Fibroblast of skin of back (primary cell): ENCODE measurements around the gene INPP5B.

ENCODE experiments used
- DNase-seq: peaks from one replicate; pipeline ENCODE4 v3.0.0-alpha.2; 2013

INPP5B gene

DNA sequence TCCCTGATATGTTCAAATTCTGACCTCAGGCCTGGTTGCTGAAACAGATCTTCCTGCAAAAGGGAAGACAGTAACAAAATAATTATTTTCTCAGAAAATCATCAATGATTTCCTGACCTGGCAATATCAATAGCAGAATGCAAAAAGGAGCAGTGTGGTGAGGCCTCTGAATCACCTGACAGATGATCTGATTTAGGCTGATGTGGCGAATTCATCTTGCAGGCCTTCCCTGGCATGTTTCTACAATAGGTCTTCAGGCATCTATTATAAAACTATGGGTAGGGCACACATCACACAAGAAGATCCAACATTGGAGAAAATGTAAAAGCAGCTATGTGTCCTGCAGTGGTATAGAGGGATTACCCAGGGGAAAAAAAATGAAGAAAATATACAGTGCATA, 80.4 kb downstream of the INPP5B start:
- DNase-seq, result no peak

DNA sequence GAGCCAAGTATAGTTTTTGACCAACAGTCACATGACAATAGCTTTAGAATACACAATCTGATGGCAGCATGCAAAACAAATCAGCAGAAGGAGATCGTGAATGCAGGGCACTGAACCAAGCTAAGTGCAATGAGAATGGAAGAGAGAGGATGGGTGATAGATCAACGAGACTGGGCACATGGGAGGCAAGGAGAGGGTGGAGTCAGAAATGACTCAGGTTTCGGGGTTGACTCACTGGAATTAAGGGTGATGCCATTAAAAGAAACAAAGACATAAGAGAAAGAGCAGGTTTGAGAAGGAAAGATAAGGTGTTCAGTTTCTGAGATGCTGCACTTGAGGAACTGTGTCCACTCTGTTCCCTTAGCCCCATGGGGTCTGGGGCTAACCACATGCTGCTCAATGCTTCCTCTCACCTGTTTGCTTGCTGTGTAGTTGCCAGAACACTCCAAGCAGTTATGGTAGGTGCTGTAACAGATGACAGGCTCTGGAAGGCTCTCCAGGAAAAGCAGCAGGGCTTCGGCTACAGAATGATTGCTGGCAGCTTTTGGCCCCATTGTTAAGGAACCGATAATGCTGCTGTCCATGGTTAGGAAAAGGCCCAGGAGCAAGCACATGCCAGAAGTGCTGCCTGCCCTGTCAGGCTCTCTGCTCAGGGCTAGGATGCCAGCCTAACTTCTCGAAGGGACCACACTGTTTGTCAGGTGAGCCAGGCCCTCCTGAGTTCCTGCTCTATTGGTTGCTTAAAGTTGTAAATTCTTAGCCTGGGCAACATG, 81.3 kb downstream of the INPP5B start:
- DNase-seq, result peak; percentile 48

GRCh38 chr1:37862330-37862729, 84.5 kb downstream of the INPP5B start:
- no peak for DNase-seq

GRCh38 chr1:37861151-37861550, 85.7 kb downstream of the INPP5B start:
- DNase-seq, result no peak

- no peak for DNase-seq
Measured at GRCh38 chr1:37860346-37860666, 86.5 kb downstream of the INPP5B start.

GRCh38 chr1:37859507-37860345, 87.1 kb downstream of the INPP5B start, which contains the start of gene MTF1:
MTF1 (minus strand) TSS chr1:37859592; CDS start chr1:37857658, 1,934 bp downstream.
- peak; percentile 98 for DNase-seq

GRCh38 chr1:37858931-37859506, 87.8 kb downstream of the INPP5B start:
- peak; percentile 3 for DNase-seq

DNA sequence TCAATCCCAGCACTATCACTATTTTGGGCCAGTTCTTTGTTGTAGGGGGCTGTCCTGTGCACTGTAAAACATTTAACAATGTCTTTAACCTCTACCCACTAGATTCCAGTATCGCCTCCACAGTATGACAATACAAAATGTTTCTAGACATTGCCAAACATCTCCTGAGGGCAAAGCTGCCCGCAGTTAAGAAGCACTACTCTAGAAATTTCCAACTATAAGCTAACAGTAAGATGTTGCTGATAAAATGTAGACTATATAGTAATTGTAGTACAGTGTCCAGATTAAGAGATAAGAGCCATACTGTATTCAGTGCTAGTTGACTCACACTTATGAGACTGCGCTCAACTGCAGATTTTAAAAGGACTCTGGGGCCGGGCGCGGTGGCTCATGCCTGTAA, 92.4 kb downstream of the INPP5B start:
- no peak for DNase-seq

DNA sequence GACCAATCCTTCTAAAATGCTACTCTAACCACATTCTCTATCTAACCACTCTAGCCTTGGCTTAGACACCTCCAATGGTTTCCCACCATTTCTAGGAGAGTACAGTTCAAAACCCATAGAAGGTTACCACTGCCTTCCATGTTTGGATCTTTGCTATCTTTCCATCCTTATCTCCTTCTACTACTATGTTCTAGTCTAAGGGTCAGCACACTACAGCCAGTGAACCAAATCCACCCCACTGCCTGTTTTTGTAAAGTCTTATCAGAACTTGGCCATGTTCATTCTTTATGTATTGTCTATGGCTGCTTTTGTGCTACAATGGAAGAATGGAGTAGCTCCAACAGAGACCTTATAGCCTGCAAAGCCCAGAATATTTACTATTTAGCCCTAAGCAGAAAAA, 93.7 kb downstream of the INPP5B start:
- DNase-seq, result no peak

- no peak for DNase-seq
Measured at GRCh38 chr1:37851782-37852210, 95.1 kb downstream of the INPP5B start.

GRCh38 chr1:37851262-37851661, 95.6 kb downstream of the INPP5B start:
- DNase-seq, result no peak

GRCh38 chr1:37850352-37850955, 96.4 kb downstream of the INPP5B start:
- no peak for DNase-seq

DNA sequence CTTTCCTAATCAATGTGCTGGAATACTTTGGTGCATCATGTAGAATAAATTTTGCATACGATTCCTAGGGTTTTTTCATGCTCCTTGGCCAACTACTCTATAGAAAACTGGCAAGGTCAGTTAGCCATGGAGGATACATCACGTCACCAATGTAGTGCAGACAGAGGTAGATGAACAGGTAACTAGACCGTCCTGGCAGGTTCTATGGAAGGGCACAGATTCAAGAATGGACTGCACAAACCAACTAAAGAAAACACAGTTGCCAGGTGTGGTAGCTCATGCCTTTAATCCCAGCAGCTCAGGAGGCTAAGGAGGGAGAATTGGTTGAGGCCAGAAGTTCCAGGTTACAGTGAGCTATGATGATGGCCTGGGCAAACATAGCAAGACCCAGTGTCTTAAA, 97.4 kb downstream of the INPP5B start:
- no peak for DNase-seq

DNA sequence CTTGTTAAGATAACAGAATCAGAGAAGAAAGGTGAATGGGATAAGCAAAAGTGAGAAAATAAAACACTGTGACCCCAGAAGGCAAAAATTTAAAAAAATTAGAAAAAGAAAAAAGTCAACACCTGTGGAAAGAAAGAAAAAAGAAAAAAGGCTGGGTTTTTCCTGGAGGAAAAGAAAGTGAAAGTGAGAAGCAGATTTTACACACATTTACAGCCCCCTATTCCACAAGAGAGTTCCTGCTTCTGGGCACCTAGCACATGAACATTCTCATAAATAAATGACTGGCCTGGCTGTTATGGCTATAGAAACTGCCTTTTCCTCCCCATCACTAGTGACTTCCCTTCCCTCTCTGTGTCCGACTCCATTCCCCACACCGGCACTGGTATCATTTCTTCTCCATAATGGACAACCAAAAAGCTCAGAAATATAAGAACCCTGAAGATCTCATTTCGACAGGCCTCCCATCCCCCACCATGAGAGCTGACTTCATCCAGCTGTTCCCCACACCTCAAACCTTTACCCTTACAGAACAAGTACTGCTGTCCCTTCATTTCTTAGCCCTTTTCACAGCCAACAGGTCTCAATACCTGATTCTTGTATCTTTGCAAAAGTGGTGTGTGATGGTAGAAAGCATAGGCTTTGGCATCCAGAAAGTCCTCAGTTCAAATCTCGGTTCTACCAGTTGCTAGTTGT, 100.1 kb downstream of the INPP5B start:
- DNase-seq, result no peak

DNA sequence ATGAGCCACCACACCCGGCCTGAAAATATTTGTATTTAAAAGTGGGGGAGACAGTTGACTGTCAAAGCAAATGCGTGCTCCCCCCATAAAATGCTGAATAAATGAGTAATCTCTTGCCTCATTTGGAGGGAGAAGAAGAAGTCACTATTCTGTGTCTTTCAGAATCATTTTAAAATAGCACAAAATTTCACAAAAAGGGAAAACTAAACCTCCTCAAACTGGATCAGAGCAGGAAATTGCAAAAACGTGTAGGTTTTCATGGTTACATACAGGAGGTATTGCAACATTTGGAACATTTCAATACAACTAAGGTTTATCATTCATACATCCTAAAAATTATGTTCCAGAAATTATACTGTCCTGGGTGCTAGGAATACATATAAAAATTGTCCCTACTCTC, 101.1 kb downstream of the INPP5B start:
- no peak for DNase-seq

DNA sequence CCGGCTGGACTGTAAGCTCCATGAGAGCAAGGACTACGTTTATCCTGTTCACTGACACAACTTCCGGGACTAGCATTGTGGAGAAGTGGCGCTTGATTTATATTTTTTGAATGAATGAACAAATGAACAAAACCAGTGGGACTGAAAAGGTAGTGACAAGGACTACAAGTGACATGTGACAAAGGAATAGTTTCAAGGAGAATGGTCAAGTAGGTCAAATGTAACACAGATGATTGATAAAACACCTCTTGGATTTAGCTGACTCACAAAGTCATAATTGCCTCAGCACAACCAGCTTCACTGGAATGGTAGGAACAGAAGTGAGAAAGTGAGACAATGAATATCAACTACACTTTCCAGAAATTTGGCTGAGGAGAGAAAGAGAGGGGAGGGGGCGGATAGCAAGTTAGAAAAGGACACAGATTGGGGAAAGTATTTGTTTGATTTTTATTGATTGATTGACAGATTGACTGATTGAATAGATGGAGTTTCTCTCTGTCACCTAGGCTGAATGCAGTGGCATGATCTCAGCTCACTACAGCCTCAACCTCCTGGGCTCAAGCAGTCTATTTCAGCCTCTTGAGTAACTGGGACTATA, 101.7 kb downstream of the INPP5B start:
- DNase-seq, result no peak

GRCh38 chr1:37844536-37844935, 102.3 kb downstream of the INPP5B start:
- DNase-seq, result no peak

- no peak for DNase-seq
Measured at GRCh38 chr1:37841652-37842051, 105.2 kb downstream of the INPP5B start.

- no peak for DNase-seq
Measured at GRCh38 chr1:37840711-37841110, 106.1 kb downstream of the INPP5B start.

GRCh38 chr1:37839676-37840075, 107.2 kb downstream of the INPP5B start:
- DNase-seq, result no peak

DNA sequence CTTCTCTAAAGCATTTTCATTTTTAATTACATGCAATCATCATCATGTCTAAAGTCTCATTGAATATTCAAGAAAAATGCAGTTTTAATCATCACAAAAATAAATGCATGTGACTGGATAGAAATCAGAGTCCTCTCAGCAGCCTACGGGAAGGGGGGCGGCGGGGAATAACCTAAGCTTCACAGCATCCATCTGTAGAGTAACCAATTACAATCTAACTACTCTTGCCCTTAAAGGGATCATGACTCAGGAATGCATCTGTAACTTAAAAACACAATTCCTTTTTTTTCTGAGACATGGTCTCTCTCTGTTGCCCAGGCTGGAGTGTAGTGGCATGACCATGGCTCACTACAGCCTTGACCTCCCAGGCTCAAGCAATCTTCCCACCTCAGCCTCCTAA, 110.1 kb downstream of the INPP5B start:
- DNase-seq, result no peak

DNA sequence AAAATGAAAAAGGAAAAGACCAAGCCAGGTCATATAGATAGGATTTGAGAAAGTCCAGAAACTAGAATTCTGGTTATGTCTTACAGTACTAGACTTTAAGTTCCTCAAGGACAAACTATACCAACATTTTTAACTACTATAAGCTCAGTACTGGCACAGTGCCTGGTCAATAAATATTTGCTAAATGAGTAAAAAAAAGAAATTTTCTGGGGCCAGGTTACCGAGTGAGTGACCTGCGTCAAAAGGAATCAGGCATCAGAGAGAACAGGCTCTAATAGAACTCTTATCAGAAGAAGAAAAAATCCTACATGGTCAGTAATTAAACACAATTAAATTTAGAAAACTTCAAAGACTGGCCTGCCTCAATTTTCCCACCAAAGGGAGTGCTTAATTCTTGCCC, 115.0 kb downstream of the INPP5B start:
- DNase-seq, result no peak
